ENCODE measurements around the gene ARL4A. TPM values are rescaled to one million over a fixed set of nuclear protein-coding genes. Genes with fewer than 3 reads are reported as not detected.

The ARL4A gene, protein sequence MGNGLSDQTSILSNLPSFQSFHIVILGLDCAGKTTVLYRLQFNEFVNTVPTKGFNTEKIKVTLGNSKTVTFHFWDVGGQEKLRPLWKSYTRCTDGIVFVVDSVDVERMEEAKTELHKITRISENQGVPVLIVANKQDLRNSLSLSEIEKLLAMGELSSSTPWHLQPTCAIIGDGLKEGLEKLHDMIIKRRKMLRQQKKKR
- total RNA-seq: 6.1 and 15.2 TPM in 2 replicates

DNA sequence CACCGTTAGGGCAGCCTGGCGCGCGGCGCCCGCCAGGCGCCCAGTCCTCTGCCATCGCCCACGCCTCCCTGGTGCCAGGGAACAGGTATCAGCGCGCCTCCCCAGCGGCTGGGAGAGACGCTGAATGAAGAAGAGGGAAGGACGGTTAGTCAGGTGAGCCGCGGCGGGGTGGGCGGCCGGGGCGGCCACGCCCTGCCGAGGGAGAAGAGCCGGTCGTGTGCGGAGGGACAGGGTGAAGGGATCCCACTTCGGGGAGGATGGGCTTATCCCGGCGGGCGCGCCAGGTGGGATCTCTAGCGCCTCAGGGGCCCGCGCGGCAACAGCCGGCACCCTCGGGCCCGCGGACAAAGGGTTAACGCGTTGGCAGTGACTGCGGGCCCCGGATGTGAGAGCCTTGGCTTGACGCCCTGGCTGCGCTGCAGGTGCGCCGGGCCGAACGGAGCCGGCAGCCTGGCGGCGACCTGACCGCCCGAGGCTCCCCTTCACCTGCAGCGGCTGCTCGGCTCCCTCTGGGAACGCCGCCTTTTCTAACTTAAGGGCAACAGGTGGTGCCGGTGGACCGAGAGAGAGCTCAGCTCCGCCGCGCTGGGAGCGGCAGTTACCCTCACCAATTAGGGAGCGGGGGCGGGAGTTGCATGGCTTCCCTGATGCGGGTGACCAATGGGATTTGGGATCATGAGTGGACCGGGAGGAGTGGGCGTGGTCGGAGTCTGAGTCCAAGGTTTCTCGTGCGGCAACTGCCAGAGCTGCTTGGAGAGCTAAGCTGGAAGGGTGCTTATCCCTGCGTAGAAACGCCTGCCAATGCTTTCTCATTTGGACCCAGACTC is at the start of gene ARL4A:
TSS of gene ARL4A (plus strand) at position 743 of the 827 bp plus-strand sequence. CDS start 622 bp downstream, outside the sequence.

Other genes starting within 250 kb of the ARL4A start
- gene SCIN, start 116.9 kb upstream of the ARL4A start, total RNA-seq: 0.49 and 8.6 TPM in 2 replicates